GM20000 (cell line): ENCODE measurements around the gene HMSD.

Experiments used
- DNase-seq: peaks from one replicate; pipeline ENCODE4 v3.0.0; 2012; ENCODE audit warnings: low spot score
- TF ChIP-seq, protein P1 (sequence below): IDR thresholded peaks from 2 replicates; pipeline ENCODE4 v1.5.1; 2012; ENCODE audit warnings: mild to moderate bottlenecking, control low read depth; ENCODE audit errors: extremely low read depth, missing control alignments

The HMSD gene

DNA sequence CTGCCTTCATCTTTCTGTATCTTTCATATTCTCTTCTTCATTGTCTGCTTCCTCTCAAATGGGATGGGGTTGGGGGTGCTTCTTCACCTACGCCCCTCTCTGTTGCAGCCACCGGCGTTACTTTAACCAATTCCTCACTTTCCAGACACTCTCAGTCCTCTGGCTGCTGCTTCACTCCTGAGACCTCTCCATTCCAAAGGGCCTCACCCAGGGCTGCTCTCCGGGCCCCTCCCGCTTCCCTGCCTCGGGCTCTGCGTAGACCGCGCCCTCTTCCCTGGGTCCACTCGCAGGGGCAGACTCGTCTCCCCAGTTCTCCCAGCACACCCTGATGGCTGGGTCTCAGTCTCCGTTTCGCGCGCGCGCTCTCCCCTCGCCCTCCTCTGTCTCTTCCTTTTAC is 21.7 kb downstream of the HMSD start:
- DNase-seq, result no peak
- TF ChIP-seq, protein P1, sequence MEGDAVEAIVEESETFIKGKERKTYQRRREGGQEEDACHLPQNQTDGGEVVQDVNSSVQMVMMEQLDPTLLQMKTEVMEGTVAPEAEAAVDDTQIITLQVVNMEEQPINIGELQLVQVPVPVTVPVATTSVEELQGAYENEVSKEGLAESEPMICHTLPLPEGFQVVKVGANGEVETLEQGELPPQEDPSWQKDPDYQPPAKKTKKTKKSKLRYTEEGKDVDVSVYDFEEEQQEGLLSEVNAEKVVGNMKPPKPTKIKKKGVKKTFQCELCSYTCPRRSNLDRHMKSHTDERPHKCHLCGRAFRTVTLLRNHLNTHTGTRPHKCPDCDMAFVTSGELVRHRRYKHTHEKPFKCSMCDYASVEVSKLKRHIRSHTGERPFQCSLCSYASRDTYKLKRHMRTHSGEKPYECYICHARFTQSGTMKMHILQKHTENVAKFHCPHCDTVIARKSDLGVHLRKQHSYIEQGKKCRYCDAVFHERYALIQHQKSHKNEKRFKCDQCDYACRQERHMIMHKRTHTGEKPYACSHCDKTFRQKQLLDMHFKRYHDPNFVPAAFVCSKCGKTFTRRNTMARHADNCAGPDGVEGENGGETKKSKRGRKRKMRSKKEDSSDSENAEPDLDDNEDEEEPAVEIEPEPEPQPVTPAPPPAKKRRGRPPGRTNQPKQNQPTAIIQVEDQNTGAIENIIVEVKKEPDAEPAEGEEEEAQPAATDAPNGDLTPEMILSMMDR, result no peak

DNA sequence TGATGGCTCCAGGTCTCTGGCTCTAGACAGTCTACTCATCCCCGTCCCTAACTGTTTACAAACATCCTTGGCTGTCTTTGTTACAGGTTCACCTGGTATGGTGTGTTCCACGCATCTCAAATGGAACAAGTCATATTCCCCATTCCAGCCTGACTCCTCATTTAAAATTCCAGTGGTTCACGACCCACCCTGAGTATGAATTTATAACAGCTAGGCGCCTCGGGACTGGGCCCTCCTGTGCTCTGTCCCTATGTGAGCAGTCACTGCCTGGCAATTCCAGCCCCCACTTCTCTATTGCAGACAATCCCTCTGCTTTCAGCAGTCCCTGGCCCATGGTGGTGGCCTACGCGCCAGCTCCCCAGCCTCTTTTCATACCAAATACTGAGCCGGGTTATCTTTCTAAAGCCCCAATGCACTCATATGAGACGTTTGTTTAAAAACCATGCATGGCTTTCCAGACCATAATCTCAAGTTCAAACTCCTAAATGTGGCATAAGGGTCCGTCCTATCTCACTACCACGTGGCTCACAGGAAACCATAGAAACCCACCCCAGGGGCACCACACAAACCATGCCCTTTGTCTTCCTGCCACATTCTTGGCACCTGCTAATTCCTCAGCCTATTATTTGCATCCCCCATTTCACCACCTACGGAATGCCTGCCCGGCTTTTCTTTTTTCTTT is 22.4 kb downstream of the HMSD start:
- no peak for DNase-seq

DNA sequence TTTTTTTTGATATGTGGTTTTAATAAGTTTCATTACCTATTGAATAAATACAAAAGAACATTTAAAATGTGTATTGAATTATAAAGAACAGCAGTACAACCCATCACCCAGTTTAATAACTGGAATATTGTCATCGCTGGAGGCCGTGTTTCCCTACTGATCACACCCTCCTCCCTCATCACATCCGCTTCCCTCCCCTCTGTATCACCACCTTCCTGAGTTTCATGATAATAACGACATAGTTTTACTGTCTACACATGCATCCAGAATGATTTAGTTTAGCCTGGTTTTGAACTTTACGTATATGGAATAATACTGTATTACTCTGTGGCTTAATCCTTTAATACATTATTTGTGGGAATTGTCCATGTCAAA is 22.9 kb downstream of the HMSD start:
- DNase-seq, result no peak
- TF ChIP-seq, protein P1, result no peak

More for the DNA sequence above, 22.4 kb downstream of the HMSD start:
- TF ChIP-seq, protein P1, result no peak

DNA sequence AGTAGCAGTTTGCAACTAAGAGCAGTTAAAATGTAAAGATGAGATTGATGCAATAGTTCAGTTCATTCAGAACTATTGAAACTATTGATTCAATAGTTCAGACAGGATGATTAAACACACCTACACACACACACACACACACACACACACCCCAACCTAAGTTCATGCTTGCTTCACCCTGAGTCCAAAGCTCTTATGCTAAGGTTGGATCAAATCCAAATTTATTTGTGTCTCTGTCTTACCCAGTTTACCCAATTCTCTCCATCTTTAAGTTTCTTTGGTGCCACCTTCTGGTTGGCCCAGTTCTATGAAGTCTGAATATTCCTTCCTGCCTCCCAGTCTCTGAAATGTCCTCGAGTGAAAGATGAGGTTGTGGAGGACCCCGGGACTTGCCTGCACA is 25.9 kb downstream of the HMSD start:
- DNase-seq, result no peak
- TF ChIP-seq, protein P1, result peak; percentile 36

DNA sequence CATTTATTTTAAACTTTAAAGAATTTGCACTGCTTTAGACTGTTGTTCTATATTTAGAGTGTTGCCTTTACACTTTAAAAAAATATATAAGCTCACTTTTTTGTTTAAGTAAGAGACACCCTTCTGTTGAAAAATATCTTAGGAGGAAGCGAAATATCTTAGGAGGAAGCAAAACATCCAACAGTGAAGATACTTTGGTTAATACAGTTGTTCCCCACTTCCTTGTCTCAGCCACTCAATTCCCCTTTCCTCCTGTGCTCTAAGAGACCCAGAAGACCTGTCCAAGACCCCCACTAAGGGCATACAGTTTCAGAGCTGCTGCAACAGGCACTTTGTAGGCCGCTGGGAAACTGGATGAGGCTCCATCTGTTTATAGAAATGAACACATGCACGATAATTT is 26.5 kb downstream of the HMSD start:
- DNase-seq, result no peak
- TF ChIP-seq, protein P1, result no peak

DNA sequence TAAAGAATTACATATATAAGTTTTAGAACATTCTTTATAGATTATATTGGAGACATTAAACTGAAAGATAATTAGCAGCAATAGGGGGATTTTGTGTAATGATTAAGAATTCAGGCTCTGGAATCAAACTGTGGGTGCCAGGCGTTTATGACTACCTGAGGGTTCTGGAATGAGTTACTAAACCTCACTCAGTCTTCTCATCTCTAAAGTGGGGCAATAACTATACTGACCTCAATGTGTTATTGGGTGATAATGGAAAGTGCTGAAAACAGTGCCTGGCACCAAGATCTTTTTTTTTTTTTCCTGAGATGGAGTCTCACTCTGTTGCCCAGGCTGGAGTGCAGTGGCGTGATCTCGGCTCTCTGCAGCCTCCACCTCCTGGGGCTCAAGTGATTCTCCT is 27.9 kb downstream of the HMSD start:
- no peak for DNase-seq

DNA sequence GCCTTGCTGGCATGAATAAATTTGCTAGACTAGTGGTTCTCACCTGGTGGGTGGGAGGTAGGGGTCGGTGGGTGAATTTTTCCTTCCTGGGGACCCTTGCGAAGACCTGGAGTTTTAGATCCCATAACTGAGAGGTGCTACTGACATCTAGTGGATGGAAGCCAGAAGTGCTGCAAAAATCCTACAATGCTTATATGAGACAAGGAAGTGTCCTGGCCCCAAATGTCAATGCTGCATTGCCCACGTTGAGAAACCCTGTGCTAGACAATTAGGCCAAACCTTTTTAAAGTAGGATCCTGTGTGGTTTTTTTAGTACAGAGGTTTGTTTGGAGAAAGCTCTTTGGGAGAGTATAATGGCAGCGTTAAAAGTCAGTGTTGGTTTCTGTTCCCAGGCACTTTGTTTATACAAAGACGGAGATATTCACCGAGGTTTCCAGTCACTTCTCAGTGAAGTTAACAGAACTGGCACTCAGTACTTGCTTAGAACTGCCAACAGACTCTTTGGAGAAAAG is 30.4 kb downstream of the HMSD start:
- peak; percentile 63 for DNase-seq
- TF ChIP-seq, protein P1, result peak; percentile 71

More for the DNA sequence above, 27.9 kb downstream of the HMSD start:
- TF ChIP-seq, protein P1, result no peak
